ENCODE data around the gene TUSC2.

GRCh38 chr3:50287262-50287661 is 40.8 kb downstream of the TUSC2 start:
- TF ChIP-seq CTCF (IDR thresholded peaks at IDR 0.05) (no peak), POLR2AphosphoS5 (IDR thresholded peaks at IDR 0.05; ENCODE audit: insufficient read depth in 1 of 2, low read depth in 1 of 2) (no peak)
